Keratinocyte (primary cell): Measurements from ENCODE around the gene FRY. TPM values are rescaled to one million over a fixed set of nuclear protein-coding genes. Genes with fewer than 3 reads are reported as not detected.

Experiments
- DNase-seq: peaks from one replicate; pipeline ENCODE4 v3.0.0-alpha.2; 2011; ENCODE audit warnings: low read depth, missing footprints, low spot score
- FAIRE-seq: peaks from 2 replicates; lab custom pipeline; 2011; peaks lifted over from hg19 to GRCh38; lab: Jason Lieb, UNC
- H2AFZ ChIP-seq: 2 replicates; pipeline ENCODE4 v1.6.0; 2012; ENCODE audit warnings: low read length, control low read depth, inconsistent platforms; ENCODE audit not compliant: control insufficient read depth
- H3K27ac ChIP-seq: 2 replicates; pipeline ENCODE4 v1.5.1; 2011; ENCODE audit warnings: low read length; ENCODE audit not compliant: control insufficient read depth, insufficient read depth
- H3K27me3 ChIP-seq: 3 replicates; pipeline ENCODE4 v1.6.0; 2011; ENCODE audit warnings: low read length; ENCODE audit not compliant: control insufficient read depth, insufficient read depth; ENCODE audit errors: extremely low read depth
- H3K36me3 ChIP-seq, 2 experiments: 2 replicates in 1 of 2; 3 replicates in 1 of 2; pipeline ENCODE4 v1.5.1; 2011; ENCODE audit warnings: low read length in 2 of 2, mild to moderate bottlenecking in 1 of 2; ENCODE audit not compliant: control insufficient read depth in 2 of 2, insufficient read depth in 2 of 2; ENCODE audit errors: extremely low read depth in 1 of 2
- H3K4me1 ChIP-seq: 3 replicates; pipeline ENCODE4 v1.5.1; 2011; ENCODE audit warnings: low read length; ENCODE audit not compliant: control insufficient read depth, insufficient read depth; ENCODE audit errors: extremely low read depth
- H3K4me2 ChIP-seq: 3 replicates; pipeline ENCODE4 v1.6.0; 2011; ENCODE audit warnings: low read depth, low read length; ENCODE audit not compliant: control insufficient read depth, insufficient read depth; ENCODE audit errors: extremely low read depth
- H3K4me3 ChIP-seq, 3 experiments: fragments of 200-600 bp in 1 of 3; sonication (generic) in 1 of 3; 2 replicates in 2 of 3; 3 replicates in 1 of 3; pipeline ENCODE4 v1.5.1; 2011 to 2016; ENCODE audit warnings: low read length in 3 of 3, mild to moderate bottlenecking in 3 of 3, control low read depth in 2 of 3, inconsistent platforms in 1 of 3, low read depth in 1 of 3, mixed read lengths in 1 of 3, mixed run types in 1 of 3, moderate library complexity in 1 of 3; ENCODE audit not compliant: control insufficient read depth in 2 of 3, insufficient read depth in 2 of 3; ENCODE audit errors: extremely low read depth in 1 of 3
- H3K79me2 ChIP-seq: 2 replicates; pipeline ENCODE4 v1.6.0; 2012; ENCODE audit warnings: low read length; ENCODE audit not compliant: control insufficient read depth, insufficient read depth
- H3K9ac ChIP-seq: 3 replicates; pipeline ENCODE4 v1.6.0; 2011; ENCODE audit warnings: low read length; ENCODE audit not compliant: control insufficient read depth, insufficient read depth; ENCODE audit errors: extremely low read depth
- H3K9me1 ChIP-seq: 3 replicates; pipeline ENCODE4 v1.6.0; 2011; ENCODE audit warnings: low read length; ENCODE audit not compliant: control insufficient read depth, insufficient read depth; ENCODE audit errors: extremely low read depth
- H3K9me3 ChIP-seq: 2 replicates; pipeline ENCODE4 v1.5.1; 2012; ENCODE audit warnings: low read depth, low read length; ENCODE audit not compliant: control insufficient read depth
- H4K20me1 ChIP-seq: 3 replicates; pipeline ENCODE4 v1.6.0; 2011; ENCODE audit warnings: low read length; ENCODE audit not compliant: control insufficient read depth, insufficient read depth; ENCODE audit errors: extremely low read depth
- CTCF ChIP-seq, 3 experiments: IDR thresholded peaks in 1 of 3; conservative IDR thresholded peaks in 1 of 3; optimal IDR thresholded peaks in 1 of 3; 2 replicates in 2 of 3; 3 replicates in 1 of 3; pipeline versions ENCODE3 to v1.5.1; 2011; ENCODE audit warnings: low read length in 3 of 3, mild to moderate bottlenecking in 3 of 3, moderate library complexity in 2 of 3, control low read depth in 1 of 3, inconsistent platforms in 1 of 3; ENCODE audit not compliant: insufficient read depth in 2 of 3; ENCODE audit errors: extremely low read depth in 1 of 3
- EZH2 ChIP-seq: IDR thresholded peaks from one replicate; pipeline ENCODE4 v1.6.1; 2012; ENCODE audit warnings: inconsistent platforms, mild to moderate bottlenecking, low read length, moderate library complexity
- dilution Hi-C: fragments of 300-500 bp; cut with MboI; formaldehyde crosslinking; loops from one replicate; pipeline ENCODE4 v1.7.0; 2020; ENCODE audit warnings: low sequenced_read_pairs; ENCODE audit not compliant: extremely low pct_ligation_motif_present
- polyA plus RNA-seq, 5 experiments: library from polyadenylated mRNA; depleted of rRNA in 3 of 5; stranded (reverse) in 3 of 5; stranded (forward) in 1 of 5; unstranded in 1 of 5; fragments of >200 nt; gene quantifications; 1 replicate in 1 of 5; 2 replicates in 3 of 5; 3 replicates in 1 of 5; pipeline versions ENCODE4 v1.2.1 to v1.2.3, GENCODE V29; 2011 to 2012; ENCODE audit warnings: missing spikeins in 2 of 5, low read depth in 1 of 5, low replicate concordance in 1 of 5

Gene FRY
- polyA plus RNA-seq, 1 donor (not counting 4 experiments of a cell fraction or from before 2014, with no cell fraction given), result 0.80 TPM

GRCh38 chr13:32255724-32256109 is 224.1 kb downstream of the FRY start:
- Histone ChIP-seq H3K9me1 (no peaks in the 10 kb centered on the region), H2AFZ (no peak overlapping the region)
- FAIRE-seq, result no peak

DNA sequence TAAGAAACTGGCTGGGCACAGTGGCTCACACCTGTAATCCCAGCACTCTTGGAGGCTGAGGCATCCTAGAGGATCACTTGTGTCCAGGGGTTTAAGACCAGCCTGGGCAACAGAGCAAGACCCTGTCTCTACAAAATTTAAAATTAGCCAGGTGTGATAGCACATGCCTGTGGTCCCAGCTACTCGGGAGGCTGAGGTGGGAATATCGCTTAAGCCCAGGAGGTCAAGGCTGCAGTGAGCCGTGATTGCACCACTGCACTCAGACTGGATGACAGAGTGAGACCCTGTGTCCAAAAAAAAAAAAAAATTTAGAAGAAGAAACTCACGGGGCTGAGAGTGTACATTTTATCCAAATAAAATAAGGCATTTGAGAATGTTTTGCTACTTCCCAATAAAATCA is 224.7 kb downstream of the FRY start:
- Histone ChIP-seq H3K4me3 (no peak overlapping the region), H3K36me3 (no peaks in the 10 kb centered on the region), H4K20me1 (no peaks in the 10 kb centered on the region), H3K27me3 (no peaks in the 10 kb centered on the region), H3K79me2 (no peaks in the 10 kb centered on the region), H3K9ac (no peak overlapping the region), H3K27ac (no peak overlapping the region), H3K9me3 (no peaks in the 10 kb centered on the region), H3K9me1 (no peaks in the 10 kb centered on the region), H2AFZ (no peak overlapping the region), H3K4me2 (no peak overlapping the region), H3K4me1 (peaks cover 14% of the 10 kb centered on the region)
- no peak for DNase-seq
- dilution Hi-C loops, result no loop called here
- FAIRE-seq, result no peak
- no peak for TF ChIP-seq EZH2
- TF ChIP-seq CTCF (optimal IDR thresholded peaks at IDR 0.05 in 1 of 3, IDR thresholded peaks at IDR 0.05 in 1 of 3, conservative IDR thresholded peaks at IDR 0.05 in 1 of 3; ENCODE audit: extremely low read depth in 1 of 3, insufficient read depth in 2 of 3, low read length in 3 of 3), result no peak

More at GRCh38 chr13:32255724-32256109, 224.1 kb downstream of the FRY start:
- H4K20me1 ChIP-seq, result no peaks in the 10 kb centered on the region
- H3K4me2 ChIP-seq, result no peak overlapping the region
- H3K4me1 ChIP-seq, result peaks cover 14% of the 10 kb centered on the region
- H3K27me3 ChIP-seq, result no peaks in the 10 kb centered on the region
- dilution Hi-C loops, result no loop called here
- no peaks in the 10 kb centered on the region for H3K79me2 ChIP-seq
- DNase-seq, result no peak
- H3K27ac ChIP-seq, result no peak overlapping the region
- H3K36me3 ChIP-seq, result no peaks in the 10 kb centered on the region
- TF ChIP-seq EZH2, result no peak
- no peak overlapping the region for H3K4me3 ChIP-seq
- no peaks in the 10 kb centered on the region for H3K9me3 ChIP-seq
- H3K9ac ChIP-seq, result no peak overlapping the region

- no peaks in the 10 kb centered on the region for H3K27me3 ChIP-seq
- no peak for FAIRE-seq
- H3K79me2 ChIP-seq, result no peaks in the 10 kb centered on the region
Observed at GRCh38 chr13:32257649-32258048, 226.1 kb downstream of the FRY start.

More at GRCh38 chr13:32257649-32258048, 226.1 kb downstream of the FRY start:
- Histone ChIP-seq H3K36me3 (no peaks in the 10 kb centered on the region), H2AFZ (no peak overlapping the region), H3K27ac (no peak overlapping the region), H4K20me1 (no peaks in the 10 kb centered on the region), H3K4me1 (peaks cover 28% of the 10 kb centered on the region), H3K9me1 (no peaks in the 10 kb centered on the region), H3K9ac (no peak overlapping the region), H3K9me3 (no peaks in the 10 kb centered on the region), H3K4me2 (no peak overlapping the region), H3K4me3 (no peak overlapping the region)
- no peak for TF ChIP-seq EZH2
- no peak for TF ChIP-seq CTCF (optimal IDR thresholded peaks at IDR 0.05 in 1 of 3, IDR thresholded peaks at IDR 0.05 in 1 of 3, conservative IDR thresholded peaks at IDR 0.05 in 1 of 3; ENCODE audit: extremely low read depth in 1 of 3, insufficient read depth in 2 of 3, low read length in 3 of 3)
- no peak for DNase-seq
- dilution Hi-C loops, result no loop called here
